IMR-90 (cell line): ENCODE measurements around the gene TUBA1B.

Experiments used
- BHLHE40 ChIP-seq: fragments of 150-350 bp; IDR thresholded peaks from 2 replicates; pipeline ENCODE4 v1.6.1; 2016; ENCODE audit warnings: mild to moderate bottlenecking, low read depth, low read length
- CEBPB ChIP-seq: IDR thresholded peaks from 2 replicates; pipeline ENCODE4 v1.6.1; 2012; ENCODE audit warnings: low read depth, low read length, improper control_type of control experiment
- CHD1 ChIP-seq: IDR thresholded peaks from 2 replicates; pipeline ENCODE4 v1.6.1; 2012; ENCODE audit warnings: low read depth, low read length, improper control_type of control experiment
- CTCF ChIP-seq: conservative IDR thresholded peaks from 2 replicates; pipeline ENCODE4 v1.5.1; 2012; ENCODE audit warnings: mild to moderate bottlenecking, low read depth, low read length, improper control_type of control experiment
- FOS ChIP-seq: fragments of 150-350 bp; IDR thresholded peaks from 2 replicates; pipeline ENCODE4 v1.6.1; 2016; ENCODE audit warnings: low read depth, low read length
- NFE2L2 ChIP-seq: fragments of 150-350 bp; IDR thresholded peaks from 2 replicates; pipeline ENCODE4 v1.6.1; 2016; ENCODE audit warnings: low read depth, mild to moderate bottlenecking, low read length
- POLR2A ChIP-seq: IDR thresholded peaks from 2 replicates; pipeline ENCODE4 v1.6.1; 2012; ENCODE audit warnings: mild to moderate bottlenecking, low read depth, low read length
- RAD21 ChIP-seq: IDR thresholded peaks from 2 replicates; pipeline ENCODE4 v1.6.1; 2012; ENCODE audit warnings: low read length, improper control_type of control experiment
- RCOR1 ChIP-seq: IDR thresholded peaks from 2 replicates; pipeline ENCODE4 v1.6.1; 2012; ENCODE audit warnings: mild to moderate bottlenecking, low read length, improper control_type of control experiment; ENCODE audit not compliant: insufficient replicate concordance
- RFX5 ChIP-seq: IDR thresholded peaks from 2 replicates; pipeline ENCODE4 v1.8.0; 2012; ENCODE audit warnings: low read depth, mild to moderate bottlenecking, low read length, moderate library complexity
- SMC3 ChIP-seq: fragments of 150-350 bp; IDR thresholded peaks from 2 replicates; pipeline ENCODE4 v1.6.1; 2016; ENCODE audit warnings: low read depth, mild to moderate bottlenecking, antibody characterized with exemption, low read length, moderate library complexity
- USF2 ChIP-seq: fragments of 150-350 bp; IDR thresholded peaks from 2 replicates; pipeline ENCODE4 v1.6.1; 2017; ENCODE audit warnings: mild to moderate bottlenecking, antibody characterized with exemption, low read length, low read depth

- TF ChIP-seq CTCF (no peak), POLR2A (no peak), RFX5 (no peak), SMC3 (no peak), RAD21 (no peak), FOS (no peak), USF2 (no peak), NFE2L2 (no peak), RCOR1 (no peak), CEBPB (no peak), CHD1 (no peak), BHLHE40 (no peak)
Measured at GRCh38 chr12:49129332-49130150, 1.7 kb downstream of the TUBA1B start.
